K562 (cell line): Measurements from ENCODE around the gene LAPTM4A. TPM values are rescaled to one million over a fixed set of nuclear protein-coding genes. Genes with fewer than 3 reads are reported as not detected.

Experiments used
- ATAC-seq: fragments of 200-7000 bp; cut with Tn5 transposase; 3 replicates; pipeline ENCODE4 v1.9.1; 2020; ENCODE audit warnings: moderate library complexity
- BruUV-seq: library from RNA; stranded (reverse); fragments of 400-500 nt; replicated peaks from 2 replicates; lab custom pipeline; 2021; lab: Mats Ljungman, UMichigan
- CTCF ChIA-PET: fragments of 300-600 bp; formaldehyde crosslinking; extraction: SDS; loops from one replicate; lab custom pipeline; 2021; ENCODE audit warnings: low intra/inter-chr PET ratio; lab: Yijun Ruan, JAX
- POLR2A ChIA-PET: fragments of 300-600, 350-650 bp; sonication (Branson Sonifier 250); formaldehyde crosslinking; extraction: SDS; loops from one replicate; lab custom pipeline; 2021; ENCODE audit warnings: antibody characterized with exemption, inconsistent platforms; lab: Yijun Ruan, JAX
- DNase-seq, 4 experiments: peaks; one replicate each; pipeline versions ENCODE4 v3.0.0 to v3.0.0-alpha.2; 2011 to 2018; ENCODE audit warnings: low spot score in 3 of 4, mixed read lengths in 3 of 4; ENCODE audit errors: extremely low read depth in 1 of 4
- FAIRE-seq: peaks from 2 replicates; lab custom pipeline; 2011; peaks lifted over from hg19 to GRCh38; lab: Jason Lieb, UNC
- H2AFZ ChIP-seq: 2 replicates; pipeline ENCODE4 v1.6.0; 2011; ENCODE audit warnings: low read depth, low read length, control low read depth, inconsistent platforms
- H3K27ac ChIP-seq: fragments of 200-600 bp; 3 replicates; pipeline ENCODE4 v1.8.0; 2011; ENCODE audit warnings: low read depth, mild to moderate bottlenecking, control low read depth, inconsistent platforms, low read length, moderate library complexity, mixed read lengths; ENCODE audit errors: extremely low read depth
- H3K27me3 ChIP-seq, 2 experiments: fragments of 300-600 bp in 1 of 2; 2 replicates in 1 of 2; 3 replicates in 1 of 2; pipeline versions ENCODE4 v1.6.0 to v1.8.0; 2011; ENCODE audit warnings: inconsistent platforms in 2 of 2, low read length in 2 of 2, mild to moderate bottlenecking in 1 of 2, mixed read lengths in 1 of 2, moderate library complexity in 1 of 2; ENCODE audit not compliant: control insufficient read depth in 2 of 2, insufficient read depth in 2 of 2
- H3K36me3 ChIP-seq: fragments of 300-600 bp; 3 replicates; pipeline ENCODE4 v1.8.0; 2011; ENCODE audit warnings: mild to moderate bottlenecking, low read length, inconsistent platforms; ENCODE audit not compliant: control insufficient read depth, insufficient read depth
- H3K4me1 ChIP-seq, 2 experiments: fragments of 200-600 bp in 1 of 2; replicated peaks in 1 of 2; 2 replicates in 1 of 2; 3 replicates in 1 of 2; pipeline versions ENCODE4 v1.5.1 to v1.8.0; 2011; ENCODE audit warnings: inconsistent platforms in 2 of 2, low read length in 2 of 2, mild to moderate bottlenecking in 1 of 2, mixed read lengths in 1 of 2, moderate library complexity in 1 of 2; ENCODE audit not compliant: control insufficient read depth in 2 of 2, insufficient read depth in 2 of 2
- H3K4me2 ChIP-seq: 2 replicates; pipeline ENCODE4 v1.6.1; 2011; ENCODE audit warnings: low read length, control low read depth, inconsistent platforms, mixed read lengths; ENCODE audit not compliant: insufficient read depth
- H3K4me3 ChIP-seq: fragments of 200-600 bp; sonication (generic), shearing (Covaris generic); 2 replicates; pipeline ENCODE4 v1.5.1; 2016; ENCODE audit warnings: control low read depth, inconsistent platforms
- H3K79me2 ChIP-seq: fragments of 200-600 bp; 3 replicates; pipeline ENCODE4 v1.8.0; 2011; ENCODE audit warnings: low read length, inconsistent platforms; ENCODE audit not compliant: control insufficient read depth, insufficient read depth
- H3K9ac ChIP-seq, 2 experiments: 2 replicates each; pipeline versions ENCODE4 v1.6.0 to v1.6.1; 2011; ENCODE audit warnings: low read depth in 2 of 2, low read length in 2 of 2, control low read depth in 1 of 2, inconsistent platforms in 1 of 2, mild to moderate bottlenecking in 1 of 2, mixed read lengths in 1 of 2; ENCODE audit not compliant: insufficient read depth in 1 of 2
- H3K9me1 ChIP-seq: one replicate; pipeline ENCODE4 v1.6.0; 2011; ENCODE audit warnings: inconsistent platforms, mild to moderate bottlenecking, low read length, moderate library complexity; ENCODE audit not compliant: control insufficient read depth, insufficient read depth
- H3K9me3 ChIP-seq: replicated peaks from 2 replicates; pipeline ENCODE4 v1.5.1; 2011; ENCODE audit warnings: low read depth, low read length, inconsistent platforms; ENCODE audit not compliant: control insufficient read depth, insufficient read depth
- H4K20me1 ChIP-seq: replicated peaks from 2 replicates; pipeline ENCODE4 v1.6.1; 2011; ENCODE audit warnings: low read length, inconsistent platforms, mixed read lengths; ENCODE audit not compliant: control insufficient read depth, insufficient read depth
- CCNT2 ChIP-seq: IDR thresholded peaks from 2 replicates; pipeline ENCODE4 v1.6.1; 2011; ENCODE audit warnings: borderline replicate concordance, low read depth, mild to moderate bottlenecking, moderate library complexity, mixed read lengths, low read length; ENCODE audit not compliant: insufficient read length; ENCODE audit errors: extremely low read depth
- DMBX1 ChIP-seq: fragments of 250-450 bp; sonication (Bioruptor Pico); IDR thresholded peaks from 2 replicates; pipeline ENCODE4 v1.8.0; 2022; ENCODE audit warnings: inconsistent platforms, mild to moderate bottlenecking, moderate library complexity, borderline replicate concordance
- ELF2 ChIP-seq: fragments of 250-450 bp; sonication (Bioruptor Pico); IDR thresholded peaks from 2 replicates; pipeline ENCODE4 v1.5.0; 2021; ENCODE audit warnings: mild to moderate bottlenecking
- ELK1 ChIP-seq: sonication (generic); formaldehyde crosslinking; IDR thresholded peaks from 2 replicates; pipeline ENCODE4 v1.8.1; 2022; ENCODE audit warnings: missing genetic modification reagents
- GATAD2A ChIP-seq: fragments of 450-650 bp; IDR thresholded peaks from 2 replicates; pipeline ENCODE4 v1.6.1; 2017
- PHF20 ChIP-seq: fragments of 450-650 bp; IDR thresholded peaks from 2 replicates; pipeline ENCODE4 v1.6.1; 2018; ENCODE audit not compliant: partially characterized antibody
- RUNX1 ChIP-seq: sonication (generic); IDR thresholded peaks from 2 replicates; pipeline ENCODE4 v1.6.1; 2016; ENCODE audit warnings: antibody characterized with exemption, low read depth
- SIN3A ChIP-seq, 2 experiments: fragments of 150-350 bp in 1 of 2; IDR thresholded peaks; 2 replicates each; pipeline ENCODE4 v1.6.1; 2011 to 2016; ENCODE audit warnings: borderline replicate concordance in 2 of 2, low read depth in 2 of 2, low read length in 2 of 2, mild to moderate bottlenecking in 2 of 2, moderate library complexity in 2 of 2; ENCODE audit not compliant: control insufficient read depth in 1 of 2
- SIN3B ChIP-seq: fragments of 450-650 bp; IDR thresholded peaks from 2 replicates; pipeline ENCODE4 v1.6.1; 2017; ENCODE audit warnings: low read depth, mild to moderate bottlenecking, moderate library complexity
- SIX5 ChIP-seq, 2 experiments: IDR thresholded peaks; 2 replicates each; pipeline ENCODE4 v1.6.1; 2011; ENCODE audit warnings: low read length in 2 of 2, borderline replicate concordance in 1 of 2, low read depth in 1 of 2, mild to moderate bottlenecking in 1 of 2, moderate library complexity in 1 of 2; ENCODE audit not compliant: insufficient read depth in 1 of 2
- SMAD3 ChIP-seq: fragments of 450-650 bp; formaldehyde crosslinking; conservative IDR thresholded peaks from 2 replicates; pipeline ENCODE4 v1.4.0; 2020; ENCODE audit warnings: mild to moderate bottlenecking
- TAL1 ChIP-seq: fragments of 450-650 bp; IDR thresholded peaks from 2 replicates; pipeline ENCODE4 v1.6.1; 2016; ENCODE audit warnings: mild to moderate bottlenecking
- ZBTB8A ChIP-seq: fragments of 450-650 bp; IDR thresholded peaks from 2 replicates; pipeline ENCODE4 v1.6.1; 2018; ENCODE audit warnings: mild to moderate bottlenecking, moderate library complexity; ENCODE audit not compliant: partially characterized antibody
- ZNF165 ChIP-seq: fragments of 250-450 bp; sonication (Bioruptor Pico); IDR thresholded peaks from 2 replicates; pipeline ENCODE4 v1.4.0; 2020; ENCODE audit warnings: borderline replicate concordance
- ZNF717 ChIP-seq: fragments of 250-450 bp; sonication (Bioruptor Pico); IDR thresholded peaks from 2 replicates; pipeline ENCODE4 v1.5.0; 2021
- WGBS: fragments of 100-300 bp; shearing (Covaris generic); methylation state at CpG from one replicate; pipeline ENCODE4 v1.1.6; 2016; ENCODE audit warnings: low coverage, mixed read lengths; ENCODE audit not compliant: insufficient coverage; ENCODE audit errors: missing lambda C conversion rate; 5-methylcytosine and 5-hydroxymethylcytosine counted together
- in situ Hi-C: fragments of 300-500 bp; cut with MboI; formaldehyde crosslinking; loops from 4 replicates; pipeline ENCODE4 v1.15.0; 2018; ENCODE audit warnings: inconsistent platforms, mixed read lengths
- intact Hi-C: fragments of 100-400 bp; cut with micrococcal nuclease; formaldehyde crosslinking; loops from 2 replicates; pipeline ENCODE4 v1.14.2; 2022
- polyA plus RNA-seq, 8 experiments: library from polyadenylated mRNA; depleted of rRNA in 4 of 8; stranded (reverse) in 5 of 8; unstranded in 3 of 8; fragments of >200 nt; fragmentation: Nextera tagmentation in 2 of 8; fragmentation: Illumina TruSeq in 1 of 8; extraction: Ambion mirVana in 2 of 8; extraction: Trizol in 1 of 8; gene quantifications; 2 replicates each; pipeline versions ENCODE4 v1.2.1 to v1.2.3, GENCODE V29; 2011 to 2014; ENCODE audit warnings: inconsistent platforms in 1 of 8, missing spikeins in 1 of 8
- total RNA-seq, 7 experiments: library from RNA; depleted of rRNA in 6 of 7; stranded (reverse); fragments of >200 nt in 6 of 7; fragmentation: Illumina TruSeq in 2 of 7; extraction: Trizol in 2 of 7; gene quantifications; 2 replicates each; pipeline versions ENCODE4 v1.2.1 to v1.2.3, GENCODE V29; 2011 to 2021; ENCODE audit warnings: low replicate concordance in 1 of 7
- TF ChIP-seq, protein P1 (sequence below): fragments of 250-450 bp; sonication (Bioruptor Pico); IDR thresholded peaks from 2 replicates; pipeline ENCODE4 v1.4.0; 2020; ENCODE audit warnings: mild to moderate bottlenecking
- TF ChIP-seq, protein P2 (sequence below): fragments of 450-650 bp; IDR thresholded peaks from 2 replicates; pipeline ENCODE4 v1.6.1; 2017; ENCODE audit warnings: mild to moderate bottlenecking, moderate library complexity

LAPTM4A gene
- total and polyA plus RNA-seq, 9 of the 15 experiments (the other 6 are each of a cell fraction or from before 2014, with no cell fraction given): 13.4 to 157 (median 50.1) TPM

GRCh38 chr2:20089715-20090464, 38.5 kb upstream of the LAPTM4A start:
- Histone ChIP-seq H3K27me3 (no peaks in the 10 kb centered on the region), H3K4me1 (peaks cover 15 to 25% of the 10 kb centered on the region in 2 experiments), H4K20me1 (no peaks in the 10 kb centered on the region), H3K4me3 (no peak overlapping the region), H3K79me2 (no peaks in the 10 kb centered on the region), H3K36me3 (no peaks in the 10 kb centered on the region), H3K9ac (no peak overlapping the region), H3K4me2 (no peak overlapping the region), H3K9me1 (no peaks in the 10 kb centered on the region), H3K27ac (no peak overlapping the region), H2AFZ (no peak overlapping the region), H3K9me3 (no peaks in the 10 kb centered on the region)
- WGBS: 35% methylated on average over 9 of the region's 9 CpGs
- no peak for FAIRE-seq
- intact Hi-C loops: loop anchor here (10.0 kb wide), 1 partner anchor 1705 kb away; no protein-coding TSS in a partner anchor
- in situ Hi-C loops: loop anchor here (5.0 to 10.0 kb wide), 2 partner anchors 83 to 545 kb away; no protein-coding TSS in a partner anchor
- ChIA-PET CTCF (no interaction called here), POLR2A (interaction anchor here (0.6 to 1.4 kb wide), 5 partner anchors 9 to 188 kb away, joined by 3 to 5 read pairs (median 3); partner anchors contain the start of gene TTC32)
- no peak for DNase-seq
- ATAC-seq: no peak; the same call in 2 of the 3 replicates
- no TSS peak for BruUV-seq
- peak; percentile 82 for TF ChIP-seq CCNT2
- peak; percentile 66 for TF ChIP-seq TAL1
- peak; percentile 84 for TF ChIP-seq SMAD3 (CRISPR knock-in tag)
- no peak for TF ChIP-seq ZNF165 (CRISPR knock-in tag)
- TF ChIP-seq PHF20: no peak
- no peak for TF ChIP-seq RUNX1
- no peak for TF ChIP-seq ZNF717 (CRISPR knock-in tag)
- TF ChIP-seq, protein P1, sequence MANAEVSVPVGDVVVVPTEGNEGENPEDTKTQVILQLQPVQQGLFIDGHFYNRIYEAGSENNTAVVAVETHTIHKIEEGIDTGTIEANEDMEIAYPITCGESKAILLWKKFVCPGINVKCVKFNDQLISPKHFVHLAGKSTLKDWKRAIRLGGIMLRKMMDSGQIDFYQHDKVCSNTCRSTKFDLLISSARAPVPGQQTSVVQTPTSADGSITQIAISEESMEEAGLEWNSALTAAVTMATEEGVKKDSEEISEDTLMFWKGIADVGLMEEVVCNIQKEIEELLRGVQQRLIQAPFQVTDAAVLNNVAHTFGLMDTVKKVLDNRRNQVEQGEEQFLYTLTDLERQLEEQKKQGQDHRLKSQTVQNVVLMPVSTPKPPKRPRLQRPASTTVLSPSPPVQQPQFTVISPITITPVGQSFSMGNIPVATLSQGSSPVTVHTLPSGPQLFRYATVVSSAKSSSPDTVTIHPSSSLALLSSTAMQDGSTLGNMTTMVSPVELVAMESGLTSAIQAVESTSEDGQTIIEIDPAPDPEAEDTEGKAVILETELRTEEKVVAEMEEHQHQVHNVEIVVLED (CRISPR knock-in tag): no peak
- no peak for TF ChIP-seq ZBTB8A
- no peak for TF ChIP-seq GATAD2A
- no peak for TF ChIP-seq ELK1 (CRISPR knock-in tag)
- TF ChIP-seq, protein P2, sequence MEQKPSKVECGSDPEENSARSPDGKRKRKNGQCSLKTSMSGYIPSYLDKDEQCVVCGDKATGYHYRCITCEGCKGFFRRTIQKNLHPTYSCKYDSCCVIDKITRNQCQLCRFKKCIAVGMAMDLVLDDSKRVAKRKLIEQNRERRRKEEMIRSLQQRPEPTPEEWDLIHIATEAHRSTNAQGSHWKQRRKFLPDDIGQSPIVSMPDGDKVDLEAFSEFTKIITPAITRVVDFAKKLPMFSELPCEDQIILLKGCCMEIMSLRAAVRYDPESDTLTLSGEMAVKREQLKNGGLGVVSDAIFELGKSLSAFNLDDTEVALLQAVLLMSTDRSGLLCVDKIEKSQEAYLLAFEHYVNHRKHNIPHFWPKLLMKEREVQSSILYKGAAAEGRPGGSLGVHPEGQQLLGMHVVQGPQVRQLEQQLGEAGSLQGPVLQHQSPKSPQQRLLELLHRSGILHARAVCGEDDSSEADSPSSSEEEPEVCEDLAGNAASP: no peak
- TF ChIP-seq ELF2 (CRISPR knock-in tag): peak; percentile 62; the same call in 1 of the 2 replicates
- no peak for TF ChIP-seq SIN3B
- TF ChIP-seq SIX5 (IDR thresholded peaks at IDR 0.05; ENCODE audit: borderline replicate concordance in 1 of 2, insufficient read depth in 1 of 2, low read depth in 1 of 2, low read length in 2 of 2): no peak
- no peak for TF ChIP-seq DMBX1 (CRISPR knock-in tag)
- no peak for TF ChIP-seq SIN3A (IDR thresholded peaks at IDR 0.05; ENCODE audit: borderline replicate concordance in 2 of 2, control insufficient read depth in 1 of 2, low read depth in 2 of 2, low read length in 2 of 2)
